HepG2 (cell line): ENCODE results near the gene UBE2O. TPM values are rescaled to one million over a fixed set of nuclear protein-coding genes. Genes with fewer than 3 reads are reported as not detected.

Source experiments
- ATF4 ChIP-seq, 2 experiments: fragments of 450-650 bp in 1 of 2; sonication (generic) in 1 of 2; formaldehyde crosslinking; IDR thresholded peaks; 2 replicates each; pipeline versions ENCODE4 v1.5.0 to v1.8.0; 2020 to 2022; ENCODE audit warnings: mild to moderate bottlenecking in 1 of 2, missing genetic modification reagents in 1 of 2
- CREBL2 ChIP-seq: sonication (generic); formaldehyde crosslinking; IDR thresholded peaks from 2 replicates; pipeline ENCODE4 v1.8.1; 2023; ENCODE audit warnings: missing genetic modification reagents, mild to moderate bottlenecking, borderline replicate concordance
- ELF1 ChIP-seq: sonication (generic); formaldehyde crosslinking; IDR thresholded peaks from 2 replicates; pipeline ENCODE4 v1.4.0; 2020; ENCODE audit warnings: missing genetic modification reagents
- FLYWCH1 ChIP-seq: sonication (generic); formaldehyde crosslinking; IDR thresholded peaks from 2 replicates; pipeline ENCODE4 v1.8.1; 2023; ENCODE audit warnings: mild to moderate bottlenecking, missing genetic modification reagents
- HMGXB4 ChIP-seq, 2 experiments: sonication (generic) in 1 of 2; formaldehyde crosslinking in 1 of 2; IDR thresholded peaks; 2 replicates each; pipeline versions ENCODE4 v1.4.0 to v1.6.1; 2018 to 2020; ENCODE audit warnings: missing genetic modification reagents in 2 of 2, borderline replicate concordance in 1 of 2, low read depth in 1 of 2, mild to moderate bottlenecking in 1 of 2, missing biosample characterization in 1 of 2
- KDM6A ChIP-seq: IDR thresholded peaks from 2 replicates; pipeline ENCODE4 v1.6.1; 2016; ENCODE audit warnings: low read depth
- MXD1 ChIP-seq: sonication (generic); formaldehyde crosslinking; IDR thresholded peaks from 2 replicates; pipeline ENCODE4 v1.4.0; 2020; ENCODE audit warnings: mild to moderate bottlenecking, missing genetic modification reagents
- REPIN1 ChIP-seq: sonication (generic); formaldehyde crosslinking; IDR thresholded peaks from 2 replicates; pipeline ENCODE4 v1.8.0; 2022; ENCODE audit warnings: missing genetic modification reagents, low read depth, mild to moderate bottlenecking, borderline replicate concordance
- TBP ChIP-seq: sonication (generic); formaldehyde crosslinking; IDR thresholded peaks from 2 replicates; pipeline ENCODE4 v1.5.0; 2020; ENCODE audit warnings: missing genetic modification reagents
- TRIM22 ChIP-seq: fragments of 450-650 bp; IDR thresholded peaks from 2 replicates; pipeline ENCODE4 v1.6.1; 2017
- ZBTB1 ChIP-seq: sonication (generic); formaldehyde crosslinking; IDR thresholded peaks from 2 replicates; pipeline ENCODE4 v1.4.0; 2020; ENCODE audit warnings: missing genetic modification reagents, borderline replicate concordance
- ZHX2 ChIP-seq, 2 experiments: sonication (generic) in 1 of 2; formaldehyde crosslinking in 1 of 2; IDR thresholded peaks; 2 replicates each; pipeline versions ENCODE4 v1.6.1 to v1.9.0; 2014 to 2022; ENCODE audit warnings: antibody characterized with exemption in 1 of 2, borderline replicate concordance in 1 of 2, inconsistent platforms in 1 of 2, low read depth in 1 of 2, missing genetic modification reagents in 1 of 2
- ZNF253 ChIP-seq: sonication (generic); formaldehyde crosslinking; IDR thresholded peaks from 2 replicates; pipeline ENCODE4 v1.8.0; 2022; ENCODE audit warnings: mild to moderate bottlenecking, missing genetic modification reagents, borderline replicate concordance
- ZNF333 ChIP-seq: sonication (generic); formaldehyde crosslinking; IDR thresholded peaks from 2 replicates; pipeline ENCODE4 v1.4.0; 2020; ENCODE audit warnings: mild to moderate bottlenecking, missing genetic modification reagents, borderline replicate concordance
- ZNF577 ChIP-seq: sonication (generic); formaldehyde crosslinking; IDR thresholded peaks from 2 replicates; pipeline ENCODE4 v1.4.0; 2020; ENCODE audit warnings: mild to moderate bottlenecking, low read depth, missing genetic modification reagents, borderline replicate concordance
- ZNF772 ChIP-seq: sonication (generic); formaldehyde crosslinking; IDR thresholded peaks from 2 replicates; pipeline ENCODE4 v1.5.0; 2020; ENCODE audit warnings: mild to moderate bottlenecking, missing genetic modification reagents
- ZSCAN20 ChIP-seq: sonication (generic); formaldehyde crosslinking; IDR thresholded peaks from 2 replicates; pipeline ENCODE4 v1.4.0; 2020; ENCODE audit warnings: missing genetic modification reagents, mild to moderate bottlenecking, borderline replicate concordance
- polyA plus RNA-seq, 8 experiments: library from polyadenylated mRNA; depleted of rRNA in 3 of 8; stranded (reverse) in 7 of 8; unstranded in 1 of 8; fragments of >200 nt; fragmentation: Illumina TruSeq in 4 of 8; extraction: Trizol in 4 of 8; gene quantifications; 2 replicates each; pipeline versions ENCODE4 v1.2.1 to v1.2.3, GENCODE V29; 2011 to 2016; ENCODE audit warnings: low read depth in 4 of 8, missing spikeins in 1 of 8, mixed read lengths in 1 of 8; ENCODE audit not compliant: insufficient read depth in 1 of 8
- total RNA-seq, 5 experiments: library from RNA; depleted of rRNA; stranded (reverse); fragments of >200 nt; fragmentation: Illumina TruSeq; extraction: Trizol; gene quantifications; 2 replicates each; pipeline ENCODE4 v1.2.3, GENCODE V29; 2016; ENCODE audit warnings: low read depth in 1 of 5

UBE2O gene
- total and polyA plus RNA-seq, 2 of the 13 experiments (the other 11 are each of a cell fraction or from before 2014, with no cell fraction given): 21.5 to 23.5 TPM

- no peak for TF ChIP-seq TRIM22
- TF ChIP-seq ZNF577 (CRISPR knock-in tag): no peak
- TF ChIP-seq ZBTB1: no peak
- no peak for TF ChIP-seq ZNF333
- TF ChIP-seq FLYWCH1 (CRISPR knock-in tag): no peak
- TF ChIP-seq MXD1 (CRISPR knock-in tag): no peak
- peak in 1 of 2 experiments; percentile 21; a peak in 1 of 4 replicates for TF ChIP-seq HMGXB4 (CRISPR knock-in tag; IDR thresholded peaks at IDR 0.05; ENCODE audit: borderline replicate concordance in 1 of 2, low read depth in 1 of 2)
- no peak; the same call in 1 of the 2 replicates for TF ChIP-seq ELF1 (CRISPR knock-in tag)
- TF ChIP-seq REPIN1 (CRISPR knock-in tag): no peak
- 0 out of 2 replicates have a peak, but pooled peaks have one; percentile 17 for TF ChIP-seq ZNF772
- no peak for TF ChIP-seq CREBL2
- no peak for TF ChIP-seq ATF4 (CRISPR knock-in tag; IDR thresholded peaks at IDR 0.05)
- TF ChIP-seq ZHX2 (IDR thresholded peaks at IDR 0.05; ENCODE audit: low read depth): no peak
- no peak for TF ChIP-seq ZHX2 (CRISPR knock-in tag; IDR thresholded peaks at IDR 0.05; ENCODE audit: borderline replicate concordance)
- no peak for TF ChIP-seq ZSCAN20 (CRISPR knock-in tag)
- no peak for TF ChIP-seq KDM6A (CRISPR knock-in tag)
- TF ChIP-seq TBP (CRISPR knock-in tag): no peak
- TF ChIP-seq ZNF253 (CRISPR knock-in tag): no peak
Measured at GRCh38 chr17:76357597-76358158, 95.3 kb downstream of the UBE2O start (continued).
